GM12892 (cell line): ENCODE data around the gene DMBX1.
A peak's percentile ranks its signal among the peaks of the same experiment; 100 is the strongest.

ENCODE experiments used
- DNase-seq: peaks from one replicate; pipeline ENCODE4 v3.0.0; 2011; ENCODE audit not compliant: insufficient read length
- FAIRE-seq: peaks from 2 replicates; lab custom pipeline; 2011; peaks lifted over from hg19 to GRCh38; lab: Jason Lieb, UNC
- POLR2A ChIP-seq: IDR thresholded peaks from 2 replicates; pipeline ENCODE4 v1.6.1; 2011; ENCODE audit warnings: low read depth, low read length, control low read depth
- POLR2AphosphoS5 ChIP-seq: IDR thresholded peaks from 2 replicates; pipeline ENCODE4 v1.6.1; 2011; ENCODE audit warnings: low read depth, low read length, control low read depth
- TAF1 ChIP-seq: IDR thresholded peaks from 2 replicates; pipeline ENCODE4 v1.6.1; 2011; ENCODE audit warnings: low read depth, mild to moderate bottlenecking, control low read depth, low read length, borderline replicate concordance

The DMBX1 gene

DNA sequence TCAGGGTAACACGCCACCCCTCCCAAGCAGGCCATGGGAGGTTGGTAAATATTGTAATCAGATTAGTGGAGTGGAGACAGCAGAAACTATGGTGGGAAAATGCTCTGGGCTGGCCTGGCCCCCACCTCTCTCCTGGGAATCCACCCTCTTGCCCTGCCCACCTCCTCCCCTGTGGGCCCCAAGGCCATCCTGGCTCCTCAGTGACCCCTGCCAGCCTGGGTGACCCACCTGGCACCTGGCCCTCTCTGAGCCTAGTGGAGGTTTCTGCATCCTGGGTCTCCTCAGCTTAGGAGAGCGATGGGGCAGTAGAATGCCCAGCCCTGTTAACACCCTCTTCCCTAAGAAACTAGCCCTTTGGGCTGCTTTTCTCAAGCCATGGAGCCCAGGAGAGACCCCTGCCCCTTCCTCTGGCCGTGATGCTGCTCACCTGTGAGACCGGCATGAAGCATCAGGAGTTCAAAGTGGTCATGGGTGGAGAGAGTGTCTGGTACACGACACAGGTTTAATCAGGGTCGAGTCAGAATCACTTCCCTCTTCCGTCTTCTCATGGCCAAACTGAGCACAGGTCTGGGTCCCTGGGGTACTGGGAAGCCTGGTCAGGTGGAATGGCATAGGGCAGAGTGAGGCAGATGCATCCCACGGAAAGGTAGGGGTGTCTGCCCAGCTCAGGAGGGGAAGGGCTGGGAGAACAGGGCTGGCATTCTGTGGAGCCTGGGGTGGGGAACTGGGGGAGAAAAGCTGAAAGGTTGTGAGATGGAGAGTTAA is 10.7 kb upstream of the DMBX1 start:
- TF ChIP-seq POLR2A (no peak), POLR2AphosphoS5 (no peak), TAF1 (no peak)
- no peak for FAIRE-seq

DNA sequence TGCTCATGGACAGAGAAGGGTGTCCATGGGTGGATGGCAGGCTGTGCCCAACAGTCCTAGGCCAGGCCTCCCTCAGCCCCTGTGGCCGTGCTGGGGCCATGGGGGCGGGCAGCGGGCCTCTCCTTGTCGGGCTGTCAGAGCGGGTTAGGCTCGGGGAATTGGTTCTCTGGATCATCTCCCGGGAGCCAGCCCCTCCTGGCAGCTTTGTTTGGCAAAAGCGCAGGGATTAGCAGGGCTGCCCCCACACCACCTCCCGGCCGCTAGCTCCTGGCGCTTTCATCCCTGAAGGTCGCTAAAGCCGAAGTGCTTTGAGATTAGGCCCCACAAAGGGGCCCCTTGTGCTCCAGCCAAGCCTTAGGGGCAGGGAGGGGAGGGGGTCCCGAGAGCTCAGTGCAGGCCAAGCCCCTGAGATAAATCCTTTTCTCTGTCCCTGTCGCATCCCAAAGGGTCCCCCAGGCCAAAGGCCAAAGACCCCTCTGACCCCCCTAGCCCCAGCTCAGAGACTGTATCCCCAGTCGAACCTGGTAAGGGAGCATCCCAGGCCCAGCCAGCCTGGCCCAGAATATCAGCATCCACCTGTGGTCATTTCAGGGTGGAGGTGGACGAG is 9.8 kb upstream of the DMBX1 start:
- DNase-seq (no peak), FAIRE-seq (no peak)
- no peak for TF ChIP-seq TAF1
- TF ChIP-seq POLR2AphosphoS5: no peak
- no peak for TF ChIP-seq POLR2A

More for the DNA sequence above, 10.7 kb upstream of the DMBX1 start:
- no peak for DNase-seq

DNA sequence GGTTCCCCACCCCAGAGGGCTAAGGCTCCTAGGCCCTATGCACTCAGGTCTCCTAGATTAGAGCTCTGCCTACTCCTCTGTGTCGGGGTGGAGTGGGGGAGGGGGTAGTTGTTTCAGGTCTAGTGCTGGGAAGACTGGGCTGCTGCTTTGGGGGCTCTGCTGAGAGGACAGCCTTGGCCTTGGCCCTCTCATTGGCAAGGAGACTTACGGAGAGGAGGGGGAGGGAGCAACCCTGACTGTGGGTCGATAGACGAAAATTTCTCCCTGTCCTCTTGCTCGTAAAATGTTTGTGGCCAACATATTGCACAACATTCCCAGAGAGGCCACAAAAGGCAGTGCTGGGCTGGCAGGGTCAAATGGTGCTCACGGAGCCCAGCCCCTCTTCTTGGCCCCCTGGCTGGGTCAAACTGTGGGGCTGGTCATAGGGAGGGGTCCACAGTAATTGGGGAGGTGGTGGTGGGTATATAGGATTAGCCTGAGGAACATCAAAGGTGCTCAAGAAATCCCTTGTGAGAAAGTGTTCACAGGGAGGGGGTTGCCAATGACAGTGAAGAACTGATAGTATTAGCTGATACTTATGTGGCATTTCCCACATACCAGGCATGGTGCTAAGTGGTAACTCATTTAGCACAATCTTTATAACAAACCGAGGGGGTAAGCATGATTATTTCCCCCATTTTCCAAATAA is 8.5 kb upstream of the DMBX1 start:
- TF ChIP-seq POLR2AphosphoS5 (no peak), TAF1 (no peak)
- peak; percentile 21 for FAIRE-seq
- DNase-seq: no peak

DNA sequence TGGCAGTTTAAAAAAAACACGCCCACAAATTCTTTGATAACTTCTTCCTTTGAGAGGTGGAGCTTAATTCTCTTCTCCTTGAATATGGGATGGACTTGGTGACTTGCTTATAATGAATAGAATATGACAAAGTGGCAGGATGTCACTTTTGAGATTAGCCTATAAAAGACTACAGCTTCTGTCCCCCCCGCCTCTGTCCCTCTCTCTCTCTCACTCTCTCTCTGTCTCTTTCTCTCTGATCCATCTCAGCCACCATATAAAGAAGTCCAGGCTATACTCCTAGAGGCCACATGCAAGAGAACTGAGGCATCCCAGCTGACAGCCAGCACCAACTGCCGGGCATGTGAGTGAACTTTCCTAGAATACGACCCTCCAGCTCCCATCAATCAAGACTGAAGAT is 7.7 kb upstream of the DMBX1 start:
- TF ChIP-seq TAF1: no peak
- TF ChIP-seq POLR2A: no peak
- TF ChIP-seq POLR2AphosphoS5: no peak
- DNase-seq (no peak), FAIRE-seq (no peak)

DNA sequence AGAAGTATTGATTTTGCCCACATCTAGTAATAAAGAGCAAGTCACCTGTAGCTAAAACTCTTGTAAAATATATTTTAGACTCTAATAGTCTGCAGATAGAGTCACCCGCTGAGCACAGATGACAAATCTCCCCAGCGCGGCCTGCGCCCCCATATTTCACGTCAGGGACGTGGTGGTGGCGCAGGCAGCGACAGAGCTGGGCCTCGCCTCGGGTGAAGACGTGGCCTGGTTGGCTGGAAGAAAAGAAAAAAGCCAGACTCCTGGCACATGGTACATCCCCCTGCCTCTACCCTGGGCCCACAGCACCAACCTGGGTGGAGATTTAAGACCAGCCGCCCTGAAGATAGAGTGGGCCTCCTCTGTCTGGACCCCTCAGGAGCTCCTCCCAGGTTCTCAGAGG is 6.0 kb upstream of the DMBX1 start:
- no peak for DNase-seq
- no peak for FAIRE-seq
- TF ChIP-seq POLR2A (no peak), TAF1 (no peak), POLR2AphosphoS5 (no peak)

DNA sequence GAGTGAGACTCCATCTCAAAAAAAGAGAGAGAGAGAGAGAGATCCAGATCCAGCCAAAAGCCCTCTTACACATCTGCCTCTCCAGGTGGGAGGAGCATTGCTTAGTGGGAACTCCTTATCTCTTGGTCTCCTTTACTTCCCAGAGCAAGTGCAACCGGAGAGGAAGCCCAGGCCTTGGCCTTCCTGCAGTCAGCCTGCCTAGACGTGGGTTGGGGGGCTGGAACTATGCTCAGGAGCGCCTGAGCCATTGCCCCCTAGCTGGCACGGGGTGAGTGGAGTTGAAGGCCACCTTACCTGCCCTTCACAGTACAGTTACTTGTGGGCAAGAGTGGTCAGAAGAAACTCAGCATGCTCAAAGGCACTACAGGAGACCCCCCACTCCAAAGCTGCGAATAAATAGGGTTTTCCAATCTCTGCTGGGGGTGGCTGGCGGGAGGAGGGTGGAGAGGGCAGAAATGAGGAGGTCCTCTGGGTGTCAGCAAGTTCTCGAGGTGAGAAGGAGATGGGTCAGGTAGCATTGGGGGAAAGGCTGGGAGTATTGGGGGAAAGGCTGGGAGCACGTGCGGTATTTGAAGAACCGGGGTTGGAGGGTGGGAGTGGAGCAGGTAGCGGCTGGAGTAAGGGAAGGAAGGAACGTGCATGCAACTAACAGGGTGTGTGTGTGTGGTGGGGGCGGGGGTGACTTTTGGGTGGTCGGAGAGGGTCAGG is 4.7 kb upstream of the DMBX1 start:
- no peak for DNase-seq
- no peak for TF ChIP-seq POLR2AphosphoS5
- no peak for TF ChIP-seq POLR2A
- TF ChIP-seq TAF1: no peak
- no peak for FAIRE-seq

DNA sequence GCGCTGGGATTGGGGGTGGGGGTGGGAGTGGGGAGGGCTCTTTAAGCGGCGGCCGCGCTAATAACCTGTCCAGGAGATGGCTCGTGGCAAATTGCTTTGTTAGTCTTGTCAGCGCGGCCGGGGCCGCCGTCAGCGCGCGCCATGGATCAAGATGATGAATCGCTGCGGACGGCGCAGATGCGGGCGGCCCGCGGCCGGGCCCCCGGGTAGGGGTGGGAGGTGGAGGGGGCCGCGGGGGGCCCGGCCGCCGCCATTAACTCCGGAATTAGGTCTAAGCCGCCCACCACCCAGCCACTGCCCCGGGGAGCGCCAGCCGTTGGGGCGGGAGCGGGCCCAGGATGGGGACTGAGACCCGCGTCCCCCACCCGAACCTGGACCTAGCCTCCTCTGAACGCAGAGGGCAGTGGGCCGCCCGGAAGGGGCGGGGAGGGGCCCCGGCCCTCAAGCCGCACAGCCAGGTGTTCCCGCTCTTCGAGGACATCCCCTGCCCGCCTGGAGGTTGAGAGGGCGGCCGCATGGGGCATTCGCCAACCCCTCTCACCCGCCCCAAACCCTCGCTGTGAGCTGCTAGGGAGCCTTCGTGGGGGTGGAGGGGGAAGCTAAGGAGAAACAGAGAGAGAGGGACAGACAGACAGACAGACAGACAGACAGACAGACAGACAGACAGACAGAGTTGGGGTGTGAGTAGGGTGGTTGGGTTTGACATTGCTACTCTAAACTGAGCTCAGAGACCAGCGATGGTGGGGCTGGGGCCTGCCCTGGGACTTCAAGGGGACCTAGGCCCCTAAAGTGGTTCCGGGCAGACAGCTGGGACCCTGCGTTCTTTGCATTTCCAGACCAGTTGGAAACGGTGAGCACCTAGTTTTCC is 3.8 kb upstream of the DMBX1 start:
- TF ChIP-seq POLR2A (no peak), POLR2AphosphoS5 (no peak), TAF1 (no peak)
- DNase-seq: no peak
- FAIRE-seq: no peak

DNA sequence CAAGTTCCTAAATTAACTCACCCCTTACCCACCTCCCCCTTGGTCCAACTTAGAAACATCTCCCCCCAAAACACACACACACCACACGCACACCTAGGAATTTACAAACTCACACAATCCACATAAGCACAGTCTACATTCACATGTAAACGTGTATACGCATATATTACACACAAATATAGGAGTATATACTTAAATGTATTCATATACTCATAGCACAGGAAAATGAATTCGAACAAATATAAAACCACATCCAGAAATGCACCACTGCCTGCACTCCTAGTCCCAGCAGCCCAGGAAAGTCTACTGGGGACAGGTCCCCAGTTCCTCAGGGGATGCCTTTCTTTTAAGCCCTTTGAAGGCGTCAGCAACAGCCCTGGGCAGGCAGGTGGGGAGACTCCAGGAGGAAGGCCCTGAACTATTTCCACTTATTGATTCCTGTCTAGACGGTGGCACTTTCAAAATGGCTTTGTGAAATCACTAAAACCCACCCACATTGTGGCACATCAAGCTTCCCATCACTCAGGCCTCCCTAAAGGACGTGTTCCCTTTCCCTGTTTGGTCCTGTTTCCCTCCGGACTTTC is 3.1 kb upstream of the DMBX1 start:
- DNase-seq (no peak), FAIRE-seq (no peak)
- TF ChIP-seq POLR2AphosphoS5 (no peak), POLR2A (no peak), TAF1 (no peak)

DNA sequence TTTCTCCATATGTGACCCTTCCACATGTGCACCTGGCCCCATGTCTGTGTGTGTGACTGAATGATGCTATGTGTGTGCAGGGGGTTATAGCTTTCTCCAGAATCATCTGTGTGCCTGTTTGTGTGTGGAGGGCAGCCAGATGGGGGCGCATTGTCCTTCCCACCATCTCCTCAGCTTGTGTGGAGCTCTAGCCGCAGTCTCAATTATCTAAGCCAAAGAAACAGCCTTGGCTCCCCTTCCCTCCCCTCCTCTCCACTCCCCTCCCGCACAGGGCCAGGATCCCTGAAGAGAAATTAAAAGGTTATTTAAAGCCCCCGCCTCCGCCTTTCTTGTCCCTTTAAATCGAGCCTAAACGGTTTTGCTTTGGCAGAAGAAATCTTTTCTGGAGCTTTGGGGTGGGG is 1.8 kb upstream of the DMBX1 start:
- TF ChIP-seq POLR2A: no peak
- no peak for TF ChIP-seq TAF1
- TF ChIP-seq POLR2AphosphoS5: no peak

More for the DNA sequence above, 1.8 kb upstream of the DMBX1 start:
- no peak for FAIRE-seq
- no peak for DNase-seq
